ENCODE measurements around the gene ZNF776.

The ZNF776 gene

GRCh38 chr19:57773488-57773887 lies 26.9 kb downstream of the ZNF776 start:
- ChIA-PET CTCF (no interaction called here), POLR2A (no interaction called here)
- TF ChIP-seq SUZ12 (IDR thresholded peaks at IDR 0.05): no peak
- no peak for TF ChIP-seq LEF1 (IDR thresholded peaks at IDR 0.05; ENCODE audit: borderline replicate concordance)
- TF ChIP-seq NFRKB (IDR thresholded peaks at IDR 0.05): no peak
- TF ChIP-seq L3MBTL2 (conservative IDR thresholded peaks at IDR 0.05): no peak
- TF ChIP-seq TARDBP (IDR thresholded peaks at IDR 0.05): no peak
- no peak for TF ChIP-seq PKNOX1 (IDR thresholded peaks at IDR 0.05)
- no peak for TF ChIP-seq FOXA1 (IDR thresholded peaks at IDR 0.05)
- no peak for TF ChIP-seq HDGF (IDR thresholded peaks at IDR 0.05; ENCODE audit: borderline replicate concordance)
- TF ChIP-seq ZNF384 (IDR thresholded peaks at IDR 0.05): no peak
- TF ChIP-seq FOXK2 (IDR thresholded peaks at IDR 0.05): no peak
- TF ChIP-seq ELF4 (IDR thresholded peaks at IDR 0.05): no peak
- TF ChIP-seq ARNT (IDR thresholded peaks at IDR 0.05): no peak
- TF ChIP-seq BHLHE40 (IDR thresholded peaks at IDR 0.05; ENCODE audit: borderline replicate concordance): no peak
- no peak for TF ChIP-seq FOXM1 (IDR thresholded peaks at IDR 0.05; ENCODE audit: borderline replicate concordance)
- no peak for TF ChIP-seq SP1 (IDR thresholded peaks at IDR 0.05)
- TF ChIP-seq CTBP1 (IDR thresholded peaks at IDR 0.05; ENCODE audit: borderline replicate concordance): no peak
- no peak for DNase-seq (ENCODE audit: extremely low spot score)

DNA sequence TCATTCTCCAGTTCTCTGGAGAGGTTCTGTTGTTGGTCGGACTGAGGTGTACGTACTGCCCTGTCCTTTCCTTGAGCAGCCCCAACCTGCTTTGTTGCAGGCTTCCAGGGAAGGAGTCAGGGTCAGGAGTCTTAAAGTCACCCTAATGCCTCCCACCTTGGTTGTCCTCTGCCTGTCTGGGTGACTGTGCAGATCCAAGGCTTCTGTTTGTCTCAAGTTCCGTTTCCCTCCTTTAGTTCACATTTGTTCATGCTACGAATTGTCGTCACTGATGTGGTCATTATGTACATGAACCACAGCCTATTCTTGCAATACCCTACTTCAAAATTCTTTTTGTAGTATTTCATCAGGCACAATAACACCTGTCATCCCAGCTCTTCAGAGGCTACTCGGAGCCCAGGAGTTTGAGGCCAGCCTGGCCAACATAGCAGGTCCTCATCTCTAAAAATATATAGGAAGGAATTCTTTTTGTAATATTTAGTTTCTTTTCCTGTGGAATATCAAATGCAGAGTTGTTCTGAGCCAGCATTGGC lies 30.2 kb downstream of the ZNF776 start:
- no peak for DNase-seq (ENCODE audit: extremely low spot score)
- POLR2A ChIA-PET: no interaction called here
- TF ChIP-seq ELF4 (IDR thresholded peaks at IDR 0.05): no peak
- TF ChIP-seq L3MBTL2 (conservative IDR thresholded peaks at IDR 0.05): no peak
- no peak for TF ChIP-seq NFRKB (IDR thresholded peaks at IDR 0.05)
- no peak for TF ChIP-seq LEF1 (IDR thresholded peaks at IDR 0.05; ENCODE audit: borderline replicate concordance)
- no peak for TF ChIP-seq FOXA1 (IDR thresholded peaks at IDR 0.05)
- TF ChIP-seq SP1 (IDR thresholded peaks at IDR 0.05): no peak
- TF ChIP-seq ZNF384 (IDR thresholded peaks at IDR 0.05): no peak
- no peak for TF ChIP-seq PKNOX1 (IDR thresholded peaks at IDR 0.05)
- TF ChIP-seq TARDBP (IDR thresholded peaks at IDR 0.05): no peak
- TF ChIP-seq SUZ12 (IDR thresholded peaks at IDR 0.05): no peak
- TF ChIP-seq BHLHE40 (IDR thresholded peaks at IDR 0.05; ENCODE audit: borderline replicate concordance): no peak
- no peak for TF ChIP-seq FOXK2 (IDR thresholded peaks at IDR 0.05)
- CTCF ChIA-PET: no interaction called here

- TF ChIP-seq PKNOX1 (IDR thresholded peaks at IDR 0.05) (no peak), SP1 (IDR thresholded peaks at IDR 0.05) (no peak), BHLHE40 (IDR thresholded peaks at IDR 0.05; ENCODE audit: borderline replicate concordance) (no peak), SUZ12 (IDR thresholded peaks at IDR 0.05) (no peak), FOXM1 (IDR thresholded peaks at IDR 0.05; ENCODE audit: borderline replicate concordance) (no peak), LEF1 (IDR thresholded peaks at IDR 0.05; ENCODE audit: borderline replicate concordance) (no peak), CTBP1 (IDR thresholded peaks at IDR 0.05; ENCODE audit: borderline replicate concordance) (no peak), FOXA1 (IDR thresholded peaks at IDR 0.05) (no peak), TARDBP (IDR thresholded peaks at IDR 0.05) (no peak), FOXK2 (IDR thresholded peaks at IDR 0.05) (no peak), HDGF (IDR thresholded peaks at IDR 0.05; ENCODE audit: borderline replicate concordance) (no peak), L3MBTL2 (conservative IDR thresholded peaks at IDR 0.05) (no peak), ELF4 (IDR thresholded peaks at IDR 0.05) (no peak), NFRKB (IDR thresholded peaks at IDR 0.05) (no peak), ARNT (IDR thresholded peaks at IDR 0.05) (no peak), ZNF384 (IDR thresholded peaks at IDR 0.05) (no peak)
- ChIA-PET CTCF (no interaction called here), POLR2A (no interaction called here)
- DNase-seq (ENCODE audit: extremely low spot score): no peak
Observed at GRCh38 chr19:57778336-57778735, 31.7 kb downstream of the ZNF776 start.

DNA sequence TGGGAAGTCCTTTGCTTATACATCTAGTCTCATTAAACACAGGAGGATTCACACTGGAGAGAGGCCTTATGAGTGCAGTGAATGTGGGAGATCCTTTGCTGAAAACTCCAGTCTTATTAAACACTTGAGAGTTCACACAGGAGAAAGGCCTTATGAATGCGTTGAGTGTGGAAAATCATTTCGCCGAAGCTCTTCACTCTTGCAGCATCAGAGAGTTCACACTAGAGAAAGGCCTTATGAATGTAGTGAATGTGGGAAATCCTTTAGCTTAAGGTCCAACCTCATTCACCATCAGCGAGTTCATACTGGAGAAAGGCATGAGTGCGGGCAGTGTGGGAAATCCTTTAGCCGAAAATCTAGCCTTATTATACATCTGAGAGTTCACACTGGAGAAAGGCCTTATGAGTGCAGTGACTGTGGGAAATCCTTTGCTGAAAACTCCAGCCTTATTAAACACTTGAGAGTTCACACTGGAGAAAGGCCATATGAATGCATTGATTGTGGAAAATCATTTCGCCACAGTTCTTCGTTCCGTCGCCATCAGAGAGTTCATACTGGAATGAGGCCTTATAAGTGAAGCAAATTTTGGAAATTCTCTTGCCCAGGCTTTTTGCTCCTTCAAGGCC lies 32.7 kb downstream of the ZNF776 start:
- ChIA-PET CTCF (no interaction called here), POLR2A (no interaction called here)
- TF ChIP-seq SP1 (IDR thresholded peaks at IDR 0.05): no peak
- no peak for TF ChIP-seq FOXM1 (IDR thresholded peaks at IDR 0.05; ENCODE audit: borderline replicate concordance)
- TF ChIP-seq BHLHE40 (IDR thresholded peaks at IDR 0.05; ENCODE audit: borderline replicate concordance): no peak
- no peak for TF ChIP-seq ARNT (IDR thresholded peaks at IDR 0.05)
- no peak for DNase-seq (ENCODE audit: extremely low spot score)

- no peak for TF ChIP-seq ZNF384 (IDR thresholded peaks at IDR 0.05)
- TF ChIP-seq HDGF (IDR thresholded peaks at IDR 0.05; ENCODE audit: borderline replicate concordance): no peak
- no peak for TF ChIP-seq FOXK2 (IDR thresholded peaks at IDR 0.05)
- TF ChIP-seq ARNT (IDR thresholded peaks at IDR 0.05): no peak
- no peak for TF ChIP-seq CTBP1 (IDR thresholded peaks at IDR 0.05; ENCODE audit: borderline replicate concordance)
- no peak for TF ChIP-seq SP1 (IDR thresholded peaks at IDR 0.05)
- TF ChIP-seq L3MBTL2 (conservative IDR thresholded peaks at IDR 0.05): no peak
- TF ChIP-seq NFRKB (IDR thresholded peaks at IDR 0.05): no peak
- no peak for TF ChIP-seq BHLHE40 (IDR thresholded peaks at IDR 0.05; ENCODE audit: borderline replicate concordance)
- no peak for TF ChIP-seq FOXM1 (IDR thresholded peaks at IDR 0.05; ENCODE audit: borderline replicate concordance)
- CTCF ChIA-PET: no interaction called here
- POLR2A ChIA-PET: no interaction called here
- DNase-seq (ENCODE audit: extremely low spot score): no peak
Observed at GRCh38 chr19:57786286-57786685, 39.7 kb downstream of the ZNF776 start.

DNA sequence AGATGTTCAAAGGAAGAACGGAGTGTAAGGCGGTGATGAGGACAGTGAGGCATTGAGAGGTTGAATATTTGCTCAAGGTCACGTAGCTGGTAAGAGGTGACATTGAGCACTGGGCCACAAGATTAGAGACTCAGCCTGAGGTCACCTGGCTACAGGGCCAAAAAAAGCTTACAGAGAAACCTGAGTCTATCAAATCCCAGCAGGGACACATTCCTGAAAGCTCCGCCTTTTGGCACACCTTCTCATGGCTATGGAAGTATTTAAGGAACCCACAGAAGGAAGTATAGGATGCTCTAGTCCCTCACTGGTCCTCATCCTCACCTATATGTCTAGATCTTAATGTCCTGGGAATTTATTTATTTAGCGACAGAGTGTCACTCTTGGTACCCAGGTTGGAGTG lies 40.3 kb downstream of the ZNF776 start:
- DNase-seq (ENCODE audit: extremely low spot score): no peak
- POLR2A ChIA-PET: no interaction called here
- TF ChIP-seq ZNF384 (IDR thresholded peaks at IDR 0.05): no peak
- TF ChIP-seq ARNT (IDR thresholded peaks at IDR 0.05): no peak
- no peak for TF ChIP-seq FOXA1 (IDR thresholded peaks at IDR 0.05)
- TF ChIP-seq BHLHE40 (IDR thresholded peaks at IDR 0.05; ENCODE audit: borderline replicate concordance): no peak
- TF ChIP-seq FOXM1 (IDR thresholded peaks at IDR 0.05; ENCODE audit: borderline replicate concordance): no peak
- TF ChIP-seq SP1 (IDR thresholded peaks at IDR 0.05): no peak
- TF ChIP-seq TARDBP (IDR thresholded peaks at IDR 0.05): no peak
- no peak for TF ChIP-seq LEF1 (IDR thresholded peaks at IDR 0.05; ENCODE audit: borderline replicate concordance)
- no peak for TF ChIP-seq NFRKB (IDR thresholded peaks at IDR 0.05)
- TF ChIP-seq HDGF (IDR thresholded peaks at IDR 0.05; ENCODE audit: borderline replicate concordance): no peak
- TF ChIP-seq PKNOX1 (IDR thresholded peaks at IDR 0.05): no peak
- TF ChIP-seq L3MBTL2 (conservative IDR thresholded peaks at IDR 0.05): no peak
- TF ChIP-seq ELF4 (IDR thresholded peaks at IDR 0.05): no peak
- TF ChIP-seq SUZ12 (IDR thresholded peaks at IDR 0.05): no peak
- TF ChIP-seq CTBP1 (IDR thresholded peaks at IDR 0.05; ENCODE audit: borderline replicate concordance): no peak
- no peak for TF ChIP-seq FOXK2 (IDR thresholded peaks at IDR 0.05)
- CTCF ChIA-PET: no interaction called here
